Ectodermal cell (in vitro differentiated cells): ENCODE data around the gene USP10.

Experiments used
- H3K27ac ChIP-seq: 2 replicates; pipeline ENCODE4 v1.7.0; 2013; ENCODE audit warnings: mild to moderate bottlenecking, low read depth, low read length; ENCODE audit not compliant: insufficient read depth, poor library complexity, severe bottlenecking
- H3K27me3 ChIP-seq: 2 replicates; pipeline ENCODE4 v1.7.0; 2013; ENCODE audit warnings: mild to moderate bottlenecking, low read length; ENCODE audit not compliant: insufficient read depth, control insufficient read depth, poor library complexity, severe bottlenecking
- H3K36me3 ChIP-seq: one replicate; pipeline ENCODE4 v1.7.0; 2013; ENCODE audit warnings: low read length; ENCODE audit not compliant: control insufficient read depth, insufficient read depth
- H3K4me1 ChIP-seq: one replicate; pipeline ENCODE4 v1.7.0; 2013; ENCODE audit warnings: low read length; ENCODE audit not compliant: control insufficient read depth, insufficient read depth
- H3K4me3 ChIP-seq: 2 replicates; pipeline ENCODE4 v1.7.0; 2013; ENCODE audit warnings: low read depth, low read length, control low read depth; ENCODE audit not compliant: insufficient read depth
- H3K9me3 ChIP-seq: 2 replicates; pipeline ENCODE4 v1.7.0; 2013; ENCODE audit warnings: mild to moderate bottlenecking, low read length, moderate library complexity; ENCODE audit not compliant: control insufficient read depth
- WGBS, 2 experiments: methylation state at CpG; one replicate each; pipeline ENCODE4 v1.1.7; 2013; ENCODE audit warnings: missing lambda C conversion rate in 2 of 2; 5-methylcytosine and 5-hydroxymethylcytosine counted together

USP10 gene

DNA sequence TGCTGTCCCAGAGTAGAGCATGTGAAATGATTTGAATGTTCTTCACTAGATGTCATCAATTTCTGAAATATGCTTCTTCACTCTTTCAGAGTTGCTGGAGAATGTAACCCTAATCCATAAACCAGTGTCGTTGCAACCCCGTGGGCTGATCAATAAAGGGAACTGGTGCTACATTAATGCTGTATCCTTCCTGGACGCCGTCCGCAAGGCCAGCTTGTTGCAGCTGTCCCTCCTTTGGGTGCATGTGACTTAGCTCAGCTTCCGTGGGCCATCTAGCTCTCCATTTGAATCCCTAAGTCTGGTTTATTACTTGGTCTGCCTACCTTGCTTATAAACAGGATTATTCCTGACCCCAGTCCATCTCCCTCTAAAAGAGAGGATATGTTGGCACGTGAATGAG, 58.8 kb downstream of the USP10 start:
- Histone ChIP-seq H3K9me3 (no peaks in the 10 kb centered on the region), H3K4me3 (no peak overlapping the region), H3K4me1 (no peaks in the 10 kb centered on the region), H3K27ac (no peak overlapping the region), H3K36me3 (peaks cover 27% of the 10 kb centered on the region), H3K27me3 (no peaks in the 10 kb centered on the region)
- 95% methylated on average over 7 of the region's 7 CpGs for WGBS, 2 experiments

GRCh38 chr16:84759061-84759460, 59.3 kb downstream of the USP10 start:
- Histone ChIP-seq H3K4me3 (no peak overlapping the region), H3K36me3 (peaks cover 30% of the 10 kb centered on the region), H3K4me1 (no peaks in the 10 kb centered on the region), H3K9me3 (no peaks in the 10 kb centered on the region), H3K27me3 (no peaks in the 10 kb centered on the region), H3K27ac (no peak overlapping the region)
- 94 to 96% methylated on average over 8 of the region's 8 CpGs for WGBS, 2 experiments

- no peak overlapping the region for H3K4me3 ChIP-seq
- H3K36me3 ChIP-seq = peaks cover 34% of the 10 kb centered on the region
- no peaks in the 10 kb centered on the region for H3K9me3 ChIP-seq
- H3K4me1 ChIP-seq = no peaks in the 10 kb centered on the region
- H3K27ac ChIP-seq = no peak overlapping the region
- 97 to 100% methylated on average over 3 of the region's 3 CpGs for WGBS, 2 experiments
- H3K27me3 ChIP-seq = no peaks in the 10 kb centered on the region
Measured at GRCh38 chr16:84759906-84760305, 60.1 kb downstream of the USP10 start.

- Histone ChIP-seq H3K4me1 (no peaks in the 10 kb centered on the region), H3K27ac (no peak overlapping the region), H3K27me3 (no peaks in the 10 kb centered on the region), H3K9me3 (no peaks in the 10 kb centered on the region), H3K36me3 (peaks cover 51% of the 10 kb centered on the region), H3K4me3 (no peak overlapping the region)
- WGBS, 2 experiments = 95 to 97% methylated on average over 17 of the region's 17 CpGs
Measured at GRCh38 chr16:84761448-84762368, 61.9 kb downstream of the USP10 start.

DNA sequence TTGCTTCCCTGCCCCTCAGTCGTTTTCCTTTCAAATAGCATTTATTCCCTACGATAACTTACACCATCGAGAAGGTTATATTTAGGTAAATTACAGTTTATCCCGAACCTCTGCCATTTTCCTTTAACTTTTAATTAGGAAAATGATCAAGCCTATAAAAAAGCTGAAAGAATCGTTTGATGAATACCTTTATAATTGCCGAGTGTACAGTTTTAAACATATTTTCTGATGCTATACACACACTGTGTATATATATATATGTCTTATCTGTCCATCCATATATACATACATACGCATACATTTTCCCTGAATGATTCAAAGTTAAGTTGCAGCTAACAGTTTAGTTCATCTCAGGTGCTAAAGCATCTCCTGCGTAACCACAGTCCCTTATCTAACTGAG, 63.4 kb downstream of the USP10 start:
- no peak overlapping the region for H3K27ac ChIP-seq
- H3K27me3 ChIP-seq = no peaks in the 10 kb centered on the region
- H3K4me3 ChIP-seq = no peak overlapping the region
- H3K36me3 ChIP-seq = peaks cover 54% of the 10 kb centered on the region
- no peaks in the 10 kb centered on the region for H3K9me3 ChIP-seq
- 96 to 97% methylated on average over 6 to 7 of the region's 8 CpGs for WGBS, 2 experiments
- no peaks in the 10 kb centered on the region for H3K4me1 ChIP-seq

DNA sequence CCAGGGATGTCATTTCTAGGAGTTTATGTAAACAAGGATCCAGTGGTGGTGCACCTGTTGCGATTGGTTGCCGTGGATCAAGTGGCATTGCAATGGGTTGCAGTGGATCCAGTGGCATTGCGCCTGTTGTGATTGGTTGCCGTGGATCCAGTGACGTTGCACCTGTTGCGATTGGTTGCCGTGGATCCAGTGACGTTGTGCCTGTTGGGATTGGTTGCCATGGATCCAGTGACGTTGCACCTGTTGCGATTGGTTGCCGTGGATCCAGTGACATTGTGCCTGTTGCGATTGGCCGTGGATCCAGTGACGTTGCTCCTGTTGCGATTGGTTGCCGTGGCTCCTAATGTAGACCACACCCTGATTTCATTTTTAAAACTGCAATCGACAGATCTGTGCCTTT, 63.8 kb downstream of the USP10 start:
- H3K4me1 ChIP-seq = no peaks in the 10 kb centered on the region
- H3K36me3 ChIP-seq = peaks cover 57% of the 10 kb centered on the region
- H3K4me3 ChIP-seq = no peak overlapping the region
- H3K27ac ChIP-seq = no peak overlapping the region
- no peaks in the 10 kb centered on the region for H3K9me3 ChIP-seq
- 96% methylated on average over 17 of the region's 17 CpGs for WGBS, 2 experiments
- no peaks in the 10 kb centered on the region for H3K27me3 ChIP-seq

GRCh38 chr16:84764970-84765369, 65.2 kb downstream of the USP10 start:
- H3K4me3 ChIP-seq = no peak overlapping the region
- no peaks in the 10 kb centered on the region for H3K4me1 ChIP-seq
- 98 to 100% methylated on average over 1 to 2 of the region's 2 CpGs for WGBS, 2 experiments
- no peak overlapping the region for H3K27ac ChIP-seq
- H3K9me3 ChIP-seq = no peaks in the 10 kb centered on the region
- no peaks in the 10 kb centered on the region for H3K27me3 ChIP-seq
- peaks cover 64% of the 10 kb centered on the region for H3K36me3 ChIP-seq

DNA sequence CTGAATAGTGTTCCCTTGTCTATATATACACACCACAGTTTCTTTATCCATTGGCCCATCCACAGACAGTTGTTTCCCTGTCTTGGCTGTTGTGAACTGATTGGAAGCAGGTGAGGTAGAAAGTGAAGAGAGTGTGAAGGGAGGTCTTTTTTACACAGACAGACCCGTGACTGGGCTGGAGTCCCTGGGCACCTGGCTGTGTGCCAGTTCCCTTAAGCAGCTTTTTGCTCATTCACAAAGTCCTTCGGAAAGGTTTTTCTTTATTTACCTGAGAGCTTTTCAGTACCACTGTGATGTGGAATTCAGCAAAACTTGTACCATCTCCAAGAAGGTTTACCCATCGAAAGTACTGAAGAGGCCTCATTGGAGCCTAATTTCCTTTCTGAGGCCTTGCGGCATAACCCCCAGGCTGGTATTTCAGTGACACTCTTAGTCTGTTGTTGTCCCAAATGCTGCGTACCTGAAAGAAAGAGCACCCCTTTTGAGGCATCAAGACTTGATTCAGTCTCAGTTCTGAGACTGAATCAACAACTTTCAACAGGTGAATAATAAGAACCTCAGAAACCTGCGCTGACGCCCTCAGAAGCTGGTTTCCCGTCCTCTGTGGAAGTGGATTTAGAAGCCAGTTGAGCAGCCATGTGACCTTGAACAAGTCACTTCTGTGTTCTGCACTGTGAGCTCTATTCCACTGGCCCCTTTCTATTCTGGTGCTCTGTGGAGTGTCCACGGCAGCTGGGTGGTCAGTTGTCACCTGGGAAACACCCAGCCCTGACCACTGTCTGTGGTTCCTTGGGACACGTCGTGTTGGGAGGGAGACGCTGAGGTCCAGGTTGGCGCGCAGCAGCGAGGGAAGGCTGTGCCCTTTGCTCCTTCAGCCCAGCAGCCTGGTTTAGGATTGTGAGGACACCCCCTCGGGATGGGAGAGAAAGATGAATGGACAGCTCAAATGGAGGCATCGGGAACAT, 66.1 kb downstream of the USP10 start:
- Histone ChIP-seq H3K27ac (no peak overlapping the region), H3K36me3 (peaks cover 59% of the 10 kb centered on the region), H3K9me3 (no peaks in the 10 kb centered on the region), H3K27me3 (no peaks in the 10 kb centered on the region), H3K4me3 (no peak overlapping the region), H3K4me1 (no peaks in the 10 kb centered on the region)
- WGBS, 2 experiments = 96 to 97% methylated on average over 17 of the region's 17 CpGs

GRCh38 chr16:84766978-84767773, 67.4 kb downstream of the USP10 start:
- Histone ChIP-seq H3K4me1 (no peaks in the 10 kb centered on the region), H3K36me3 (peaks cover 59% of the 10 kb centered on the region), H3K9me3 (no peaks in the 10 kb centered on the region), H3K4me3 (no peak overlapping the region), H3K27me3 (no peaks in the 10 kb centered on the region), H3K27ac (no peak overlapping the region)
- 86% methylated on average over 10 to 11 of the region's 11 CpGs for WGBS, 2 experiments
